B cell (primary cell): ENCODE results near the gene DRC7.

ENCODE experiments used
- EZH2 ChIP-seq: IDR thresholded peaks from 2 replicates; pipeline ENCODE4 v1.6.1; 2012; ENCODE audit warnings: borderline replicate concordance, low read depth, mild to moderate bottlenecking, moderate library complexity, low read length; ENCODE audit not compliant: insufficient read depth, poor library complexity, severe bottlenecking
- TF ChIP-seq, protein P1 (sequence below): fragments of 200-600 bp; IDR thresholded peaks from one replicate; pipeline ENCODE4 v1.8.0; 2022; ENCODE audit warnings: antibody characterized with exemption, mild to moderate bottlenecking

- TF ChIP-seq, protein P1, sequence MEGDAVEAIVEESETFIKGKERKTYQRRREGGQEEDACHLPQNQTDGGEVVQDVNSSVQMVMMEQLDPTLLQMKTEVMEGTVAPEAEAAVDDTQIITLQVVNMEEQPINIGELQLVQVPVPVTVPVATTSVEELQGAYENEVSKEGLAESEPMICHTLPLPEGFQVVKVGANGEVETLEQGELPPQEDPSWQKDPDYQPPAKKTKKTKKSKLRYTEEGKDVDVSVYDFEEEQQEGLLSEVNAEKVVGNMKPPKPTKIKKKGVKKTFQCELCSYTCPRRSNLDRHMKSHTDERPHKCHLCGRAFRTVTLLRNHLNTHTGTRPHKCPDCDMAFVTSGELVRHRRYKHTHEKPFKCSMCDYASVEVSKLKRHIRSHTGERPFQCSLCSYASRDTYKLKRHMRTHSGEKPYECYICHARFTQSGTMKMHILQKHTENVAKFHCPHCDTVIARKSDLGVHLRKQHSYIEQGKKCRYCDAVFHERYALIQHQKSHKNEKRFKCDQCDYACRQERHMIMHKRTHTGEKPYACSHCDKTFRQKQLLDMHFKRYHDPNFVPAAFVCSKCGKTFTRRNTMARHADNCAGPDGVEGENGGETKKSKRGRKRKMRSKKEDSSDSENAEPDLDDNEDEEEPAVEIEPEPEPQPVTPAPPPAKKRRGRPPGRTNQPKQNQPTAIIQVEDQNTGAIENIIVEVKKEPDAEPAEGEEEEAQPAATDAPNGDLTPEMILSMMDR, result no peak
- TF ChIP-seq EZH2, result no peak
Observed at GRCh38 chr16:57722210-57722499, 27.5 kb downstream of the DRC7 start.
